Fibroblast of skin of scalp (primary cell): ENCODE measurements around the gene SSRP1. TPM values are rescaled to one million over a fixed set of nuclear protein-coding genes. Genes with fewer than 3 reads are reported as not detected.
"Not testable (repeated sequence)": the region's sequence is repeated elsewhere in the genome, so short reads cannot be mapped to it uniquely, and the experiment has no call there.

Experiments used
- DNase-seq: peaks from one replicate; pipeline ENCODE4 v3.0.0-alpha.2; 2013
- polyA plus RNA-seq, 2 experiments: library from polyadenylated mRNA; unstranded; fragments of 120-200 nt; gene quantifications; one replicate each; pipeline ENCODE4 v1.2.1, GENCODE V29; 2013; ENCODE audit not compliant: insufficient read length in 2 of 2

The SSRP1 gene, protein sequence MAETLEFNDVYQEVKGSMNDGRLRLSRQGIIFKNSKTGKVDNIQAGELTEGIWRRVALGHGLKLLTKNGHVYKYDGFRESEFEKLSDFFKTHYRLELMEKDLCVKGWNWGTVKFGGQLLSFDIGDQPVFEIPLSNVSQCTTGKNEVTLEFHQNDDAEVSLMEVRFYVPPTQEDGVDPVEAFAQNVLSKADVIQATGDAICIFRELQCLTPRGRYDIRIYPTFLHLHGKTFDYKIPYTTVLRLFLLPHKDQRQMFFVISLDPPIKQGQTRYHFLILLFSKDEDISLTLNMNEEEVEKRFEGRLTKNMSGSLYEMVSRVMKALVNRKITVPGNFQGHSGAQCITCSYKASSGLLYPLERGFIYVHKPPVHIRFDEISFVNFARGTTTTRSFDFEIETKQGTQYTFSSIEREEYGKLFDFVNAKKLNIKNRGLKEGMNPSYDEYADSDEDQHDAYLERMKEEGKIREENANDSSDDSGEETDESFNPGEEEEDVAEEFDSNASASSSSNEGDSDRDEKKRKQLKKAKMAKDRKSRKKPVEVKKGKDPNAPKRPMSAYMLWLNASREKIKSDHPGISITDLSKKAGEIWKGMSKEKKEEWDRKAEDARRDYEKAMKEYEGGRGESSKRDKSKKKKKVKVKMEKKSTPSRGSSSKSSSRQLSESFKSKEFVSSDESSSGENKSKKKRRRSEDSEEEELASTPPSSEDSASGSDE
- polyA plus RNA-seq (2013, experiment 1 of 2; ENCODE audit: insufficient read length) = 153 TPM
- 139 TPM for polyA plus RNA-seq (2013, experiment 2 of 2; ENCODE audit: insufficient read length)

DNA sequence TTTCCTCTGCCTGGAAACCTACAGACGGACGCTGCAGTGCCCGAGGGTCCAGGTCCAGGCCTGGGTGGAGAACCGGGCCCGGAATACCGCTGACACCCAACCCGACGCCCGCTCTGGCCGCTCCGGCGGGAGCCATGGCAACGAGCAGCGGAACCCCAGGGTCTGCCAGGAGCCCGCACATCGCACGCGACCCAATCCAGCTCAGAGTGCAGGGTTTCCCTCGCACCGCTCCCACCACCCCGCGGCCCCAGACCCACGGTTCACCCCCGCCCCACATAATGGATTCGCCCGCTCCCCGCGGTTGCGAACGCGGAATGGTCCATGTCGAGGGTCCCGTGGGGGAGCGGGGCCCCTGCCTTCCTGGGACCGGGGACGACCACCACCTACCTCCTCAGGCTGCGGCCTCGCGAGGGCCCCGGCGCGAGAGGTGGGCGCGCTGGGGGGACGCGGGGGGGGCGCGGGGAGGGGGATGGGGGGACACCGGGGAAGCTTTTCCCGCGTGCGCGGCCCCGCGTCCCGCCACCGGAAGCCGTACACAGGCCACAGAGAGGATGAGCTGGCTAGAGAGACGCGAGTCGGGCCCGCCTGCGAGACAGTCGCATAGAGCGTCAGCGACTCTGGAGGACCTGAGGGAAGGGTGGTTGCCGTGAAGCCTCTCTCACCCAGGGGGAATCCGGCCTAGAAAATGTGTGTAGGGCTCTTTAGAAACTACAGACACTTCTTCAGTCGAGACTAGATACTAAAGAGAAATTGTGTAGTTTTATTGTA, at the start of gene SSRP1:
SSRP1 (minus strand) TSS at position 550 of the 768 bp plus-strand sequence. CDS start 771 bp downstream, outside the sequence.
- DNase-seq = peak; percentile 92

DNA sequence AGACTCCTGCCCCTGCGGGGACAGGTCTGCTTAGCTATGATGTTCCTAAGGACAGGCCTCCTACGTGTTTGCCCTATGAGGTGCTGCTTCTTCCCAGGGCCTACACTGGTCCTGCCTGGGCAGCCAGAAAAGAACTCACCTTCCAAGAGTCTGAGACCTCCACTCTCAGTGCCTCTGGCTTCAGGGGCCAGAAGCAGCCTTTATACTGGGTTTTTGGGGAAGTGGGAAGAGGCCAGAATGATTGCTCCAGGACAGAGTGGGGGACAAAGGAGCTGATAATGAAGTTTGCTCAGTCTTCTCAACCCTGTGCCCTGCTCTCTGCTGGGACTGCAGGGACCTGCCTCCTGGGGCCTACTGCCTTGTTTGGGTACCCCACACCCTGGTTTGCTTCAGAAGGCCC, 45.3 kb upstream of the SSRP1 start, which contains the start of gene PRG3:
PRG3 (minus strand) TSS at position 176 of the 400 bp plus-strand sequence. CDS start 442 bp downstream, outside the sequence.
- DNase-seq = no peak

DNA sequence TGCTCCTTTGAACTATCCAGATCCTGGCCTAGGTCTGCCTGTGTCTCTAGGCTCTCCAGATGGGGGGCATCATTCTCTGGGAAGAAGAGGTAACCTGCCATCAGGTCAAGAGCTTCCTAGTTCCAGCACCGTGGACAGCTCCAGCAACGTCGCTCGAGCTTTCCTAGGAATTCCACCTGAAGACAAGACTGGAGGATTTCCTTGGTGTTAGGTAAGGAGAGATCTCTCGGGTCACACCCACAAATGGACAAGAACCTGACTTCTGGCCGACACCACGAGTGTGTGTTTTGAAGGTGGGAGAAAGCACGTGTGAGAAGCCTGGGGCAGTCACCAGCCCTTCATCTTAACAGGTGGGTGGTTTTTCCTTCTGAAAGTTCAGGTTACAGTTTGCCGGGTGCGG, 44.0 kb upstream of the SSRP1 start:
- no peak for DNase-seq

DNA sequence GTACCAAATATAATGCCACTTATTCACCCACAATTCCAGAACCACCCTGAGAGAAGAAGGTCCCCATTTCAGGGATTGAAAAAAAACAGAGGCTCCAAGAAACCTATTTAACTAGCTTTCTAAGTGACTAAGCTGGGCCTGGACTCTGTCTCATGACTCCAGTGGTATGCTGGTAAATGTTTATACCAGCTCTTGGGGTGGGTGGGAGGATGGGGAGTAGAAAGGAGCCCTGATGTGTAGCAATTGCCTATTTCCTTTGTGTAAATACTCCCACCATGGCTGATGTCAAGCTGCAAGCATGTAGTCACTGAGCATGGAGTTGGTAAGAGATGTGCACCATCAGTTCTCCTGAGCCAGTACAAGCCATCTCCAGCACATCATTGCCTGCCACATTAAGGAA, 42.5 kb upstream of the SSRP1 start:
- no peak for DNase-seq

DNA sequence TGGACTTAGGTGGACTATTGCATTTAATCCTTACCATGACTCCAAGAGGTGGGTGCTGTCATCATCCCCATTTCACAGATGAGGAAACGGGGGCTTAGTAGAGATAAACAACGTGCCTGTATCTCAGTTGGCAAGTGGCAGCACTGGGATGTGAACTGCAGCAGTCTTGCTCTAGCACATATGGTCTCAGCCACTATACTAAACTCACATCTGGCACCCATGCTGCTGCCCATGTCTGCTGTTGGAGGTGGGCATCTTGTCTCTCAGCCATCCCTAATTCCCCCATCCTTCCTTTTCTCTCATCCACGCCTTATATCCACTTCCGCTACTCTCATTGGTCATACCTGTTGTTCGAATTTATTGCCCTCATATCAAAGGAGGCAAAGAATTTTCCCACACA, 41.4 kb upstream of the SSRP1 start:
- no peak for DNase-seq

DNA sequence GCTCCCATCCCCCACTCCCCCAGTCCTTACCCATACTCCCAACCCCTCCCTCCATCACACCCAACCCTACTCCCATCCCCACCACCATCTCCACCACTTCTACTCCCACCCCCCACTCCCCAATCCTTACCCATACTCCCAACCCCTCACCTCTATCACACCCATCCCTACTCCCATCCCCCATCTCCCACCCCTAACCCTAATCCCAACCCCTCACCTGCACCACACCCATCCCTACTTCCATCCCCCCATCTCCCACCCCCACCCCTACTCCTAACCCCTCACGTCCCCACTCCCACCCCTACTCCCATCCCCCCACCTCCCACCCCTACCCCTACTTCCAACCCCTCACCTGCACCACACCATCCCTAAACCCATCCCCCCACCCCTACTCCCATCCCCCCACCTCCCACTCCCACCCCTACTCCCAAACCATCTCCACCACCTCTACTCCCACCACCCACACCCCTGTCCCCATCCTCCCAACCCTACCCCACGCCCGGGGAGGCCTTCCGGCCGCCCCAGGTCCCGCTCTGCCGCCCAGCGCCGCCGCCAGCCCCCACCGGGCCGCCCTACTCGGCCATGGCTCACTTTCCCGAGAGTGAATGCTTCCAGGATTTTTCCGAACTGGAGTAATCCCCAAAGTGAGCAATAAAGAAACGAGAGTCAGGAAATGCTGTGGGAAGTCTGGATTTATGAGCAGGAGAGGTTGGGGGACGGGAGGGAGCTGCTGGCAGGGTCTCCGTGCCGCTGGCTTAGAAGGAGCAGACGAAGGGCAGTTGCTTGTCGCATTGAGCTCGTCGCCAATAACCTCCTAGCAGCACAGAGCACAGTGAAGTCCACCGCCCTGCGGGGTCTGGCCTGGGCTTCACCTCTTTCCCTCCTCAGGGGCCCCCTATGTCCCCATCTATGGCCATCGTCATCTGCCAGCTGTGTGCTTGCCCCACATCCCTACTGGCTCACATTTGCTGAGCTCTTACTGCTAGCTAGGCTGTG, 40.7 kb upstream of the SSRP1 start:
- DNase-seq = no peak

DNA sequence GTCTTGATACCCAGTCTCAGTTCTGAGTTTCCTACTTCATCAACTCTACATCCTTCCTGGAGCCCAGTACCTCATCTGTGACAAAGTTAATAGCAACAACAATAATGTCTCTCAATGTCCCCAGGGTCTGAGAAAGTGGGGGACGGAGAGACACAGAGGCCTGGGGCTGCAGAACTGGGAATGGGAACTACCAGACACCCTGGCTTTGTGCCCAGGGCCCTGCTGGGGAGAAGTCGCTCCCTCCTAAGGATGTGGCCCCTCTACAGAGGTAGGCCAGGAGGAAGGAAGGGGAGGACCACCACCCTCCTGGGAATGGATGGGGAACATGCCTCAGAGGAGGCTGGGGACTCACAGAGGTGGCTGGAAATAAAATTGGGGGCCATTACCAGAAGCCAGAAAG, 39.8 kb upstream of the SSRP1 start:
- DNase-seq = no peak

DNA sequence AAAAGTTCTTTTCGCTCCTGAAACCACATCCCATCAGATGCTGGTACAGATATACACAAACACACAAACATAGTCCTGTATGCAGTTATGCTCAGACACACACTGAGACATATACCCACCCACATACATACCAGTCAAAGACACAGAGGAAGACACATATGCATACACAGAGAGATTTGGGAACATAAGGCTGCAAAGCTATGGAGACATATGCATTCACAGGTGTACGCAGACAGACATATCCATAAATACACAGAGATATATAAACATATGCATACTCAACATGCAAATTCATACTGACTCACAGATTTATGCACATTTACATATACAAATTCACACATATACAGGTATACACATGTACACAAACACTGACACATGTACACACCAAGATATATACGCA, 39.3 kb upstream of the SSRP1 start:
- no peak for DNase-seq

DNA sequence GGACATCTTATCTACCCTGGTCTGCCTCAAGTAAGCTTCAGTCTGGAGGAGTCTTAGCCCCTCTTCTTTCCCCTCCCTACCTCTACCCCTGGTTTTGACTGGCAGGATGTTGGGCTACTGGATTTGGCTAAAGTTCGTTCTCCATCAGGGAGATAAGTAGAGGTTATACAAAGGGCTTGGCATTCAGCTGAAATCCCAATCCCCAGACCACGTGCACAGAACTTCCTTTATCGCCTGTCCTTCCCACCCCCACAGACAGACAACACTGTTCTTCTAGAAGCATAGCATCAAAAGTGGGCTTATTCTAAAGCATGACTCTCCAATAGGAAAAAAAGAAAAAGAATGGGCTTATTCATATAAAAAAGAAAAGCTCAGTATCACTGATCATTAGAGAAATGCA, 37.5 kb upstream of the SSRP1 start:
- no peak for DNase-seq

DNA sequence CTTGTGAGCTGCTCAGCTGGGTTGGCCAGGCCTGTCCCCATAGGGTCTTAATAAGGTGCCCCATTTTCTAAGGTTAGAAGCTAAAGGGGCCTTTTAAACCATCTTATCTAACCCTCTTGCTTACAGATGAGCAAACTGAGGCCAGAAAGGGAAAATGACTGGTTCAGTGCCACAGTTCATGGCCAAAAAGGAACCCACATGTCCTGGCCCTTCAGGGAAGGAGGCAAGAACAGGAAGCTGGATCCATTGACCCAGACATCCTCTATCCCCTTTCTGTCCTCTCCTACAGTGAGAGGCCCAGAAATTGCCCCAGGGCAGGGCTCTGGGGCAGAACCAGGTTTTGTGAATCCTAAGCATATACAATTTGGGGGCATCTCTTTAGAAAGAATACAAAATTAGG, 35.2 kb upstream of the SSRP1 start:
- DNase-seq = no peak

DNA sequence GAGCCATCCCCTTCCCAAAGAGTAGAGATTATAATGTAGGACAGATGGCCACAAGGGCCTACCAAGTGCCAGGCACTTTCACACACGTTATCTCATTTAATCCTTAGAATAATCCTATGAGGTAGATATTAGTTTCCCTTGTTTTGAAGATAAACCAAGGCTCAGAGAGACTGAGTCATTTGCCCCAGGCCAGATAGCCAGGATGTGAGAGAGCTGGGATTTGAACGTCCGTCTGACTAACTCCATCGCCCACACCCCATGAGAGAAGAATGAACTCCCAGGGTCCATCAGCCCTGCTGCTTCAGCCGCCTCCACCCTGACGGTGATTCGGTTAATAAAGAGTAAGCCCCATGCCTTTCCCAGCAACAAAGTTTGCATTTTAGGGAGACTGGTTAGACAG, 34.6 kb upstream of the SSRP1 start:
- no peak for DNase-seq

DNA sequence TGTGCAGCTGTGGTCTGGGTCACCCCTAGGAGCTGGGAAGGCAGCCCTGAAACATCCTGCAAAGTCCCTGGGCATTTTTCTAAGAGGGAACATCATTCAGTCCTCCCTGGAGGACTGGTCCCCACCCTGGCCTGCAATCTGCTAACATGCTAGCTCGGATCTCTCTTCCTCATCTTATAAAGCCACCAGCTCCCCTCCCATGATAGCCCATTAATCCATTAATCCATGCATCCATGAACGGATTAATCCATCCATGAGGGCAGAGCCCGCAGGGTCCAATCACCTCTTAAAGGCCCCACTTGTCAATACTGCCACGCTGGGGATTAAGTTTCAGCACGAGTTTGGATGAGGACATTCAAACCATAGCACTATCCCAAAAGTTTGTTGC, 33.1 kb upstream of the SSRP1 start:
- no peak for DNase-seq

DNA sequence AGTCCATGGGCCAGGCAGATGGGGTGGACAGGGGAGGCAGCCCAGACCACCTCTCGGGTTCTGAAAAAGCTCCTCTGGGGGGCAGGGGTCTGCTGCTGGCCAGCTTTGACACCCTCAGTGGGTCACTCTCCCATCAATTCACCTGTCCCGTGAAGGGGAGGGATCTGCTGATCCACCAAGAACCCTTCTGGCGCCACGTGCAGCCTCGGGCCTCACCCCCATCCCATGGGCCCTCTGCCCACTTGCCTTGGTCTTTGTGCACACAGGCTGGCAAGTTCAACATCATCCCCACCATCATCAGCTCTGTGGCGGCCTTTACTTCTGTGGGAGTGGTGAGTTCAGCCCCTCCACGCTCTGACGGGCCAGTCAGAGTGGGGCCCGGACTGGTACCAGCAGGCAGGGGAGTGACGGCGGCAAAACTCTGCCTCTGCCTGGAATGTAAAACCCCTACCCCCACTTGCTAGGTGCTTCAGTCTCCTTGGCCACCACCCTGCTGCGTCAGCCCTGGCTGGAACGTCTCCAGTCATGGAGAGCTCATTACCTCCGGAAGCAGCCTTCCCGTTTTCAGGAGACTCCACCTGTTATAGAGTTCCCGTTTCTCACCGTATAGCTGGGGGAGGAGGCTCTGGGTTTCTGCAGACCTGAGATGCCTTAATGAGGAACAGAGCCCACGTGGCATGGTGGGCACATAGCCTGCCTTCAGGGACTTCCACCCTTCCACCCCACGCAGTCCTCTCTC, 32.6 kb upstream of the SSRP1 start:
- no peak for DNase-seq

DNA sequence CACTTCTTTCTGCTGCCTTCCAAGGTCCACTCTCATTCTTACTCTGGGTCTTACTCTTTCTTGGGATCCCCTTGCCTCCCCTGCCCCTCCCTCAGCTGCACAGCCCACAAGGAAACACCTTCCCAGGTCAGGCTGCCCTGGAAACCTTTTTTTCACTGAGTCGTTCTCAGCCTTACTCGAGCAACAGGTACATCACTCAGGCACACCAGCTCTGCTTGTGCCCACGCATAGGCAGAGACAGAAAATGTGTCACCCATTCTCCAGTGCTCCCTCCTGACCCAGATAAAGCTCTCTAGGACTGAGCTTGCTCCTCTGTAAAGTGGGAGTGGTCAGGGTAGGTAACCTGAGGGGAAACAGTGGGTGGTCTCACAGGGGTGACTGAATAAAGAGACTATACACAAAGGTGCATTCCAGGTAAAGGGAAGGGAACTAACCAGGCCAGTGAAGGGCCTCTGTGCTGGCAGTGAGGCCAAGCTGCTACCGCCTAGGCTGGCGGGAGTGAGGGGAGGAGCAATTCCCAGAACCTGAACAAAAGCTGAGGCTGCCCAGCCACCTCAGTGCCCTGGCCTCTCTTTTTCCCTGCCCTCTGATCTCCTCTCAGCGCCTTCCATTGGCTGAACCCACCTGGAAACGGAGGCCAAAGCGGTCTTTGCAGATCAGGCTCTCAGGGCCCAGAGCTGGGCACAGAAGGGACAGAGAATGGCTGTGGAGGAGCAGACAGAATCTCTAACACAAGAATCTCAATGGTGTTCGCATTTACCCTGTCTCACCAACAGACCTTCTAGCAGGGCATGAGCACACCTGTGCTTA, 29.4 kb upstream of the SSRP1 start:
- DNase-seq = no peak

DNA sequence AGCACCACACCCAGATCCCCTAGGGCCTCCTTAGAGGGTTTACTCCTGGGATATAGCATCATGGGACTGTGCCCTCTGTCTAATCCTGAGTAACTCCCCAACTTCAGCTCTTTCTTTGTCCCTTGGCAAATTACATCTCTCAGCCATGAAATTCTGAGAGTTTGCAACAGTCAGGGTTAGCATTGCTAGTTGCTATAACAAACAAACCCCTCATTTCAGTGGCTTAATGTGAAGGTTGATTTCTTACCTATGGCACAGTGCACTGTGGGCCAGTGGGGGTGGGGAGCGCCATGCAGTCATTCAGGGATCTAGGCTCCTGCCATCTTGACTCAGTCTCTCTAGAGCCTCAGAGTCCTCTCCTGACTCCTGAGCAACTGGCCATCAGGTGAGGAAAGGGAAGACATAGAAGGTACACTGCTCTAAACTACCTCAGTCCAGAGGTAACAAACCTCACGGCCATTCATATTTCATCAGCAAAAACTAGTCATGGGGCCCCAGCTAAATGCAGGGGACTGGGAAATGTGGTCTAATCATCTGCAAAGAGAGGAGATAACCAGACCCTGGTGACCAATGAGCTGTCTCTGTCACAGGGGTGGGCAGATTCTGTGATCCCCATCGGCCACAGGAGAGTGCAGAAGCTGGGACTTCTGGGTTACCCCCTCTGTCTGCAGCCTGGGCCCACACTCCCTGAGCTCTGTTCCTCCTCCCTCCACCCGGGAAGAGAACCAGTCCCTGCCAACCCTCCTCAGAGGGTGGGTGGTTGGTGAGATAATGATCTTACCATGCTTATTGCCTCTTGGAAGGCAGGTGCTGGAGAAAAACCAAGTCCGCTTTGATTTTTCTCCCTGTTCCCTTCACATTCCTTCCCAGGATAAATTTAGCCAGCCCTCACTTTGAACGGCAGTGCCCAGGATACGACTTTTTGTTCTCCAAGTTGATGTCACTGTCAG, 27.7 kb upstream of the SSRP1 start:
- no peak for DNase-seq

DNA sequence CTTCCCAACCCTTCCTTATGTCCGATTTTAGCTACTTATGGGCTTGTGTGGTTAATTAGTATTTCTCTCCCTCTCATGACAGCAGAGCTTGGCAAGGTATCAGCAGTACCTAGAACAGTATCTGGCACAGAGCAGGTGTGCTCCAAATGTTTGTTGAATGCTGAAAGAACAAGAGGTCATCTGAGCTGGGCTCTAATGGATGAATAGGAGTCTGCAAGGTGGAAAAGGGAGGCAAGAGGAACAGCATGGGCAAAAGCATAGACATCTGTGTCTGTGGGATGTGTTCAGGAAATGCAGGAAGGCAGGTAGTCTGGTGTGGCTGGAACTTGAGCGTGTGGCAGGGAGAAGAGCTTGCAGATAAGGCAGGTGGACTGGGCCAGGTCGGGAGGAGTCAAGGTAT, 26.2 kb upstream of the SSRP1 start:
- DNase-seq = no peak

DNA sequence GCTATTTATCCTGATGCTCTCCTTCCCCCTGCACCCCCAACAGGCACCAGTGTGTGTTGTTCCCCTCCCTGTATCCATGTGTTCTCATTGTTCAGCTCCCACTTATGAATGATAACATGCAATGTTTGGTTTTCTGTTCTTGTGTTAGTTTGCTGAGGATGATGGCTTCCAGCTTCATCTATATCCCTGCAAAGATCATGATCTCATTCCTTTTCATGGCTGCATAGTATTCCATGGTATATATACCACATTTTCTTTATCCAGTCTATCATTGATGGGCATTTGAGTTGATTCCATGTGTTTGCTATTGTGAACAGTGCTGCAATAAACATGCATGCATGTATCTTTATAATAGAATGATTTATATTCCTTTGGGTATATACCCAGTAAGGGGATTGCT, 25.7 kb upstream of the SSRP1 start:
- not testable (repeated sequence) for DNase-seq

DNA sequence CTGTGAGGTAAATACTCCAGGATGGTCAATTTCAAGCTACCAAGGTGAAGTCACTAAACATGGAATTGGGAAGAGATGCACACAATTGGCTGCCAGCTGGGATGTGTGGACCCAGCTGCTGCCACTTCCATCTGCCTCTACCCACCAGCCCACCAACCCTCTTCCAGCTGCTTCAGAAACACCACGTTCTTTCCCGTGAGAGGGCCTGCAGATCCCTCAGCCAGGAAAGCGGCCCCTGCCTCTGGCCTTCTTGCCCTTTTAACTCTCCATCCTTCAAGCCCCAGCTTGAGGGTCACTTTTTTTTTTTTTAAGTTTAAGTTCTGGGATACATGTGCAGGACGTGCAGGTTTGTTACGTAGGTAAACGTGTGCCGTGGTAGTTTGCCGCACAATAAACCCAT, 25.3 kb upstream of the SSRP1 start:
- DNase-seq = no peak
